ENCODE results near the gene TOM1L1.

Gene TOM1L1

DNA sequence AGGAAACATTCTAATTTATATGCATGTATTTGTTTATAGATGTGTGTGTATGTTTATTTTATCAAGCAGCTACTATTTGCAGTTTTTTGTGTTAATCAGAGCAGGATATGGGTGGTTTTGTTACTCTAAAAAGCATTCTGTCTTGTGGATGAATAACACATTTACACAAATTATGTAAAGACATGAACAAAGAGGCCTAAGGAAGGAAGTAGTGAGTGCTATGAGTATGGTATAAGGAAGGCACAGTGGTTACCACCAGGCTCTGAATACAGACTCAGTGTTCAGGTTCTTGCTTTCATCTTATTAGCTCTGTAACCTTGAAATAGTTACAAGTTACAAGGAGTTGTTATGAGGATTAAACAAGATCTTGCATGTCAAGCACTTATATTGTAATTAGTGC lies 101.8 kb downstream of the TOM1L1 start:
- TF ChIP-seq CTCF (conservative IDR thresholded peaks at IDR 0.05; ENCODE audit: low read depth, low read length), result no peak
- no peak overlapping the region for H3K4me3 ChIP-seq (ENCODE audit: low read length)
- DNase-seq (ENCODE audit: low read depth), result no peak

DNA sequence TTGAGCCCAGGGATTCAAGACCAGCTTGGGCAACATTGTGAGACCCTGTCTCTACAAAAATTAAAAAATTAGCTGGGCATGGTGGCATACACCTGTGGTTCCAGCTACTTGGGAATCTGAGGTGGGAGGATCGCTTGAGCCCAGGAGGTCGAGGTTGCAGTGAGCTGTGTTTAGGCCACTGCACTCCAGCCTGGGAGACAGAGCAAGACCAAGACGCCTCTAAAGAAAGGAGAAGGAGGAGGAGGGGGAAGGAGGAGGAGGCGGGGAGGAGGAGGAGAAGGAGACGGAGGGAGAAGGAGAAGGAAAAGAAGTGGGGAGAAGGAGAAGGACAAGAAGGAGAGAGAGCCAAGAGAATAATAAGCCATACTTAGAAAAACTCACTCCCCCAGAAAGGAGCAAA lies 103.8 kb downstream of the TOM1L1 start:
- no peak for TF ChIP-seq CTCF (conservative IDR thresholded peaks at IDR 0.05; ENCODE audit: low read depth, low read length)
- DNase-seq (ENCODE audit: low read depth), result no peak

DNA sequence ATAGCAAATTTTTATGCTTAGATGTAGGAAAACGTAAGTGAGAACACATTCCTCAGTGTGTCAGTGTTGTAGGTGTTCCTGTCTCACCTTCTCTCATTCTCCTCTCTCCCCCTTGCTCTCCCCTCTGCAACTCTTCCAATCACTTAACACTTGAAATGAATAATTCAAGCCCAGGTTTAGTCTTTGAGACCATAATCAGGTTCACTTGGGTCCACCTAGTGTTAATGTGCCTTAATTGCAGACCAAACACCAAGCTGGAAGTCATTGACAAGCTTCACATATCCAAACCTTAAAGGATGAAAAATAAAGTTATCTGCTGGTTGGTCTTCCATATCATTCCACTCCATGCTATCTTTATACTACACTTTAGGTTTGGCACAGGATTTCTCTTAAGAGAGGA lies 104.9 kb downstream of the TOM1L1 start:
- no peak for DNase-seq (ENCODE audit: low read depth)
- peak; percentile 64 for TF ChIP-seq CTCF (conservative IDR thresholded peaks at IDR 0.05; ENCODE audit: low read depth, low read length)
- H3K4me3 ChIP-seq (ENCODE audit: low read length), result no peak overlapping the region

More for the DNA sequence above, 103.8 kb downstream of the TOM1L1 start:
- no peak overlapping the region for H3K4me3 ChIP-seq (ENCODE audit: low read length)
